PC-9 (cell line): ENCODE data around the gene ATP5ME.

Source experiments
- EZH2 ChIP-seq: fragments of 200-600 bp; sonication (generic); IDR thresholded peaks from 2 replicates; pipeline ENCODE4 v1.8.0; 2017; ENCODE audit warnings: antibody characterized with exemption, low read depth
- TF ChIP-seq, protein P1 (sequence below): fragments of 200-600 bp; sonication (generic); conservative IDR thresholded peaks from 2 replicates; pipeline ENCODE4 v1.6.1; 2017; ENCODE audit warnings: mixed run types, antibody characterized with exemption, mild to moderate bottlenecking, moderate library complexity

DNA sequence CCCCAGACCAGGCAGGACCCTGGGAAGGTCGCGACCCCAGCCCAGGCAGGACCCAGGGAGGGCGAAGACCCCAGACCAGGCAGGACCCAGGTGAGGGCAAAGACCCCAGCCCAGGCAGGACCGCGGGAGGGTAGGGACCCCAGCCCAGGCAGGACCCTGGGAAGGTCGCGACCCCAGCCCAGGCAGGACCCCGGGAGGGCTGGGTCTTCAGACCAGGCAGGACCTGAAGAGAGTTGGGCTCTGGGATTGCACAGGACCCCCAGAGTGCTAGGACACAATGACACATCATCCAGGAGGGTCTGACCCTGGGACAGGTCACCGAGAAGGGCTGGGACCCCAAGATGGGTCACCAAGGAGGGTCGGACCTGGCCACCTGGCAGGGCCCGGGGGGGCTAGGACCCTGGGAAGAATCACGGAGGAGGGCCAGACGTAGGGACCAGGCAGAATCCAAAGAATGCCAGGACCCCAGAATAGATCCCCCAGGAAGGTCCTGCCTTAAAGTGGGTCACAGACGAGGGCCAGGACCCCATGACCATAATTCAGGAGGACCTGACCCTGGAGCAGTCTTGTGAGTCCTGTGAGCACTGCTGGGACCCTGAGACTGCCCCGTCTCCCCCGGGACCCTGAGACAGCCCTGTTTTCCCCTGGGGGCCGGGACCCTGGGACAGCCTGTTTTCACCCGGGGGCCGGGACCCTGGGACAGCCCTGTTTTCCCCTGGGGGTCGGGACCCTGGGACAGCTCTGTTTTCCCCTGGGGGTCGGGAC is 32.9 kb upstream of the ATP5ME start:
- TF ChIP-seq, protein P1, sequence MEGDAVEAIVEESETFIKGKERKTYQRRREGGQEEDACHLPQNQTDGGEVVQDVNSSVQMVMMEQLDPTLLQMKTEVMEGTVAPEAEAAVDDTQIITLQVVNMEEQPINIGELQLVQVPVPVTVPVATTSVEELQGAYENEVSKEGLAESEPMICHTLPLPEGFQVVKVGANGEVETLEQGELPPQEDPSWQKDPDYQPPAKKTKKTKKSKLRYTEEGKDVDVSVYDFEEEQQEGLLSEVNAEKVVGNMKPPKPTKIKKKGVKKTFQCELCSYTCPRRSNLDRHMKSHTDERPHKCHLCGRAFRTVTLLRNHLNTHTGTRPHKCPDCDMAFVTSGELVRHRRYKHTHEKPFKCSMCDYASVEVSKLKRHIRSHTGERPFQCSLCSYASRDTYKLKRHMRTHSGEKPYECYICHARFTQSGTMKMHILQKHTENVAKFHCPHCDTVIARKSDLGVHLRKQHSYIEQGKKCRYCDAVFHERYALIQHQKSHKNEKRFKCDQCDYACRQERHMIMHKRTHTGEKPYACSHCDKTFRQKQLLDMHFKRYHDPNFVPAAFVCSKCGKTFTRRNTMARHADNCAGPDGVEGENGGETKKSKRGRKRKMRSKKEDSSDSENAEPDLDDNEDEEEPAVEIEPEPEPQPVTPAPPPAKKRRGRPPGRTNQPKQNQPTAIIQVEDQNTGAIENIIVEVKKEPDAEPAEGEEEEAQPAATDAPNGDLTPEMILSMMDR: no peak
- TF ChIP-seq EZH2: no peak
